ENCODE results near the gene SLC6A19.

The SLC6A19 gene

DNA sequence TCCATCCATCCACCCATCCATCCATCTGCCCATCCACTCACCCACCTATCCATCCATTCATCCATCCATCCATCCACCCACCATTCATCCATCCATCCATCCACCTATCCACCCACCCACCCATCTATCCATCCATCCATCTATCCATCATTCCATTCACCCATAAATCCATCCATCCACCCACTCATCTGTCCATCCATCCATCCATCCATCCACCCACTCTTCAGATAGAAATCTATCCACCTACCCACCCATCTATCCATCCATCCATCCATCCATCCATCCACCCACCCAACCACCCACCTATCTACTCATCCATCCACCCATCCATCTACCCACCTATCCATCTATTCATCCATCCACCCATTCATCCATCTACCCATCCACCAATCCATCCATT is 35.0 kb upstream of the SLC6A19 start:
- DNase-seq (ENCODE audit: low spot score): no peak

DNA sequence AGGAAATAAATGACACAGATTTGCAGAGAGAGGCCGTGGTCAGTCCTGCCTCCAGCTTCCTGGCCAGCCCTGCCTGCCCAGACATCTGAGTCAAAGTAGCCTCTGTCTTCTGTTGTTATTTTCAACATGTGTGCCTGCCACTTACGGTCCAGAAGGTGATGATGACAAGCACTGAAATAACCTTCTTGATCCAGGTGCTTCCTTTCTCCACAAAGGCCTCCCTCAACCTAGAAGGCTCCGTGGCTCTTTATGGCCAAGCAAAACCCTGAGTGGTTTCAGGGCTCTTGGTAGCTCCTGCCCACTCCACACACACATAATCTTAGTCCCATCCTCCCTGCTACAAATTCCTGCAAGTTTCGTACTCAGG is 34.1 kb upstream of the SLC6A19 start:
- DNase-seq (ENCODE audit: low spot score): no peak

DNA sequence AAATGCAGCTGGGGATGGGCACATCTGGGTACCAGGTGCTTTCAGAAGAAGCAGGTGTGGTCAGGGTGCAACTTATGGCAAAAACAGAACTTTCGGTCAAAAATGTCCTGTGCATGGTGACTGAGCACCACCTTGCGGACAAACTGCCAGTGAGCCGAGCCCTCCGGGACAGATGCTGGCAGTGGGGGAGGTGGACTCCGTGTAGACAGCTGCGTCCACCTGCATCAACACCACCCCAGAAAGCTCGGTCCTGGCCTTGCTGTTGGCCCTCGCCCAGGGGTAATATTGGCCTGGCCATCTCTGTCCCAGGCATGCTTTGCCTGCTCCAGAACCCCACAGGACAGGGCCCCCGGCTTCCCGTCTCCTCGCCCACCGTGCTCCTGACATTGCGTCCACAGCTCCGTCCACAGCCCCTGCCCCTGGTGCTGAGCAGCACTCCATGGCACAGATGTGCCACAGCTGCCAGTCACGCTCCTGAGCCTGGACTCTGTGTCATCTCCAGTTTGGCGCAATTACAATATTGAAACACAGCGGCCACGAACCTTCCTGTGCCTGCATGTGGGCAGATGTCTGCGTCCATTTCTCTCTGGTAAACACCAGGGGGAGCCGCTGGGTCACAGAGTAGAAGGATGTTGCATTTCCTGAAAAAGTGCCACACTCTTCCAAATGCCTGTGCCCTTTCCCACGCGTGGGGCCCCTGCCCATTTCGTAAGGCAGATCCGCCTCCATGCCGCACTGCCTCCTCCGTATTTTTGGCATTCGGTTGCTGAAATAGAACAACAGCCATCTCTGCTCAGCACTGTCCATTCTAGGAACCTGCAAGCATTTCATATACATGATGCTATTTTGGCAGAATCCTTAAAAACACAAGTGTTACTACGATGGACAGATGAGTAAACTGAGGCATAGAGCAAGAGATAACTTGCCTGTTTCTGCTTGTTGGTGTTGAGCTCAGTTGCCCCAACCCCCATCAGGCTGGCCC is 33.4 kb upstream of the SLC6A19 start:
- DNase-seq (ENCODE audit: low spot score): peak; percentile 63

DNA sequence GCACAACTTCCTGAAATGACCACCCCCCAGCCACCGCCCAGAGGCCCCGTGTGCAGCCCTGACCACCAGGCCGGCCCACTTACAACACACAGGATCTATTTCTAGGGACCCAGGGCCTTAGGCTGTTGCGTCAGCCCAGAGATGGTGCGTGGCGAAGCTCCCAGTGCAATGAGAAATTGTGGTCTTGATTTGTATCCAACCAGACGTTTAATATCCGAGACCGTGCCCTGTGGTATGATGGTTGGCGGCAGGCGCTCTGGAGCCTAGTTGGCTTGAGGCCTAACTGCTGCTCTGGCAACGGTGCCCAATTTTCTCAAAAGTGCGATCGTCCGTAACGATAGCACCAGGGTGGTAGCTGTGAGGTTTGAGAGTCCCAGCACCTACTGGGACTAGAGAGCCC is 32.6 kb upstream of the SLC6A19 start:
- DNase-seq (ENCODE audit: low spot score): no peak

DNA sequence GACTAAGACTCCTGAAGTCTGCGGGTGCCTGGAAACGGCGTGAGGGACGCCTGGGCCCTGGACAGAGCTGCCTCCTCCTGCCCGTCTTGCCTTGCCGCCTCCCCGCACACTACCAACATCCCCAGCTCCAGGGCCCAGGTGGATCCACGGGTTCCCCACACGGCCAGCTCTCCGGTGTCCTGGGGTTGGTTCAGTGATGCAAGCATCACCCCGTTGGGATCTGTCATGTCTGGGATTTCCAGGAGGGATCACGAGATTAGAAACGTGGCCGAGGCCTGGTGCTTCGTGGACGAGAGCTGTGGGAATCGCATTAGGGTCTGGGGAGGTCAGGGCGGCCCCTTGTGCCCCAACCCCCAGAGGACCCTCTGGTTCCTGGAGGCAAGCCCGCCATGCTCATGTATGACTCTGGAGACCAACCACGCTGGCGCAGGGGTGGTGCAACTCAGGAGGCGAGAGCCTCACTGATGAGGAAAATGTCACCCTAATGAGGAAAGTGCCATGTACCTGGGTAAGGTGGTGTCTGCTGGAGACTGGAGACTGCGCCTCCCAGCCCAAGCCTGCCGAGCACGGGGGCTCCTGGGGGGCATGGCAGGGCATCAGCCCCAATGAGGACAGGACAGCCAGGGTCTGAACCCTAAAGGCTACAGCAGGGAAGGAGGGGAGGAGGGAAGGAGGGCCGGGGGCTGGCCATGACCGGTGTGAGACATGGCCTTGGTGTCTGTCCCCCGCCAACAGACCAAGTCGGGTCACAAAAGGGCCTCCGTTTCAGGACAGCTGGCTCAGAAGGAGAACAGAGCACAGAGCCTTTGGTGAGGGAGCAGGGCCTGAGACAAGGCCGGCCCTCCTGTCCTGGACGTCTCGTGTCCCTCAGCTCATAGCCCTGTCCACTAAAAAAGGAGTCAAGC is 31.9 kb upstream of the SLC6A19 start:
- no peak for DNase-seq (ENCODE audit: low spot score)

DNA sequence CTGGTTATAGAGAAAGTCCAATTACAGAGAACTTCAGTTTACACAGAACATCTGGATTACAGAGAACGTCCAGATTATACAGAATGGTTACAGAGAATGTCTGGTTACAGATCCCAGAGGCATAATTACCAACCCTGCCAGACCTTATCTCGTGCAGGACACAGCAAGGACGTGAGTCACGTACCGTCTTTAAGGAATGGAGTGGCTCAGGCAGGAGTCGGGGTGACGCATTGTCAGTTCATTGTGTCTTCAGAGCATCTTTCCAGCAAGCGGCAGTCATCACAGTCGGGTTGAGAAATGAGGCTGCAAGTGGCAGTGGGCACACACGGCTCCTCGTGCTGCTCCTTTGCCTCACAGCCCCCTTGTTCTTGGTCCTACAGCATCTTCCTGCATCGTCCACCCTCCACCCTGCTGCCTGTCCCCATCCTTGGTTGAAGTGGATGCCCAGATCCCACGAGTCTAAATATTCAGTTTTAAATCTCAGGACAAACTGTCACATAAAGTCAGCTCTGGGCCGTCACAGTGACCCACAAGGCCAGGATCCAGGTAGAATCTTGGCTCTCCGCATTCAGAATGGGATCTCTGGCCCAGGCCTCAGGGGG is 30.0 kb upstream of the SLC6A19 start:
- no peak for DNase-seq (ENCODE audit: low spot score)

DNA sequence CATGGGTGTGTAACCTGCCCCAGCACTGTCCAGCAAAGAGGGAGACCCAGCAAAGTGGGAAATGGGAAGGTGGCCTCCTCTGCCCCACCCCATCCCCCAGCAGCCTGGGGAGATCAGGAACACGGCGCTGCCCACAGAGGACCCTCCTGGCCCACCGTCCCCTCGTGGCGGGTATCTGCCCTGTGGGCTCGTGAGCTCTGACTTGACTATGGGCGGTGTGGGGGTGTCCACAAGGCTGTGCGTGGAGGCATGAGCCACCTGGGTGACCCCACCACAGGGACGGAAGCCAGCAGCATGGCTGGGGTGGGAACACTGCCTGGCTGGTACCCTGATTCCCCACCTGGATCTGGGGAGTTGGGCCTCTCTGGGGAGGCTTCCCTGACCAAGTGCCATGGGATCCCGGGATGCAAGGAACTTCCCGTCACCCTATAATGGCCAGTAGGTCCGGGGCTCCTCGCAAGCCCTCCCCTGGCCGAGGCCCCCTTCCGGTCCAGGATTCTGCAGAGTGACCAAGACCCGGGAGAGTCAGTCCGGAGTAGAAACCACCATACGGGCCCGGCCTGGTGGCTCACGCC is 29.3 kb upstream of the SLC6A19 start:
- no peak for DNase-seq (ENCODE audit: low spot score)

DNA sequence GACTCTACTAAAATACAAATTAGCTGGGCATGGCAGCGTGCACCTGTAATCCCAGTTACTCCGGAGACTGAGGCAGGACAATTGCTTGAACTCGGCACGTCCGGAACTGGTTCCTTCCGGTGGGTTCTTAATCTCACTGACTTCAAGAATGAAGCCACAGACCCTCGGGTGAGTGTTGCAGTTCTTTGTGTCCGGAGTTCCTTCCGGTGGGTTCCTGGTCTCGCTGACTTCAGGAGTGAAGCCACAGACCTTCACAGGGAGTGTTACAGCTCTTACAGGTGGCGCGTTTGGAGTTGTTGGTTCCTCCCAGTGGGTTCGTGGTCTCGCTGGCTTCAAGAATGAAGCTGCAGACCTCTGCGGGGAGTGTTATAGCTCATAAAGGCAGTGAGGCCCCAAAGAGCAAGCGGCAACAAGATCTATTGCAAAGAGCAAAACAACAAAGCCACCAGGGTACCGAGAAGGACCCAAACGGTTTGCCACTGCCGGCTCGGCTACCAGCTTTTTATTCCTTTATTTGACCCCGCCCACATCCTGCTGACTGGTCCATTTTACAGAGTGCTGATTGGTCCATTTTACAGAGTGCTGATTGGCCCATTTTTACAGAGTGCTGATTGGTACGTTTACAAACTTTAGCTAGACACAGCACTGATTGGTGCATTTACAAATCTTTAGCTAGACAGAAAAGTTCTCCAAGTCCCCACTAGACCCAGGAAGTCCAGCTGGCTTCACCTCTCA is 28.6 kb upstream of the SLC6A19 start:
- no peak for DNase-seq (ENCODE audit: low spot score)

DNA sequence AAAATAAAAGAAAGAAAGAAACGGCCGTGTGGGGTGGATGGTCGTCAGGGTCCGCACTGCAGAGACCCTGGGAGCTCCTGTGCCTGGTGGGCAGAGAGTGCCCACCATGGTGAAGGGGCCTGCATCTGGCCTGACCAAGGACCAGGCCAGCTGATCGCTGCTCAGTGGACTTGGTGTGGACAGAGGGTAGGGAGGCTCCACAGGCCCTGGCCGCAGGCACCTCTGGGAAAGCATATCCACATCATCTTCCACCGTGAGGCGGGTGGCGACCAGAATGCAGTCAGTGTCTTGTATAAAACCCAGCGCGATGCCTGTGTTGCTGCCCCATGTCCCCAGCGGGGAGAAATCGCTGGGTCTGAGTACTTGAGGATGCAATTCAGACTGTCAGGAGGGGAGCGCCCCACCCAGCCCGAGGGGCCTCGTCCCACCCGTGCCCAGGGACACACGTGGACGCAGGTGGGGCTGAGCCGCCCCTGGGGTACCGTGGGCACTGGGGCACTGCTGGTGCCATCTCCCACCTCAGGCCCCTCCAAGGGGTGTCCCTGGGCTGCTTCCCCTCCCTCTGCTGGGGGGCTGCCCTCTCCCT is 27.8 kb upstream of the SLC6A19 start:
- no peak for DNase-seq (ENCODE audit: low spot score)

DNA sequence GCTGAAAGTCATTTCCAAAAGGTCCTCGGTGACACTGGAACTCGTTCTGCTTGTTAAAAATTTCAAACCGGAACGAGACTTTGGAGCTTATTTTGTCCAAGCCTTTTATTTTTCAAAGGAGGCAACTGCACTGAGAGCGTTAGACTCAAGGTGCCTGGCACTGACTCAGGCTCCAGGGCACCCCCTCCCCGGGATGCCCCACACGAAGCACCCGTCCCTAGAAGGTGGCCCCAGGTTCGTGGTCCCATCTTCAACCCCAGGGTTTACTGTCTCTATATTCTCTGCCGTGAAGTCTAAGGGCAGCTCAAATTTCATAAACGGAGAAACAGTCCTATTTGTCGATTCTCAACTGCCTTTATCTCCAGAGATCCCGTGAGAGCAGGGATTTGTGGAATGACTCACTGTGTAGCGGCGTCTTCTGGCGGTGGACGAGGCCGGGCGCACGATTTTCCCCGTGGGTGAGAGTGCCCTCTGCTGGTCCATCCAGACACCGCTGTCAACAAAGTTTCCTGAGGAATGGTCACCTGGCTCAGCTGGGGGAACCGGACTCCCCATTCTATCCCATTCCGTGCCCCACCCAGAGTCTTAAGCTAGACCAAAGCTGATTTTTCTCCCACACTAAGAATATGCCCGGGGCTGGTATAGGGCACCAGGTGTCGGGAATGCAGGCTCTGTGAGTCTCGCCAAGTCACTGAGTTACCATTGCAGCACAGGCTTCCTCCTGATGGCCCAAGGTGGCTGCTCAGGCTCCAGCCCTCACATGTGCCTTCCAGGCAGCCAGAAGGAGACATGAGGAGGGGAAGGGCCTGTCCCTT is 27.1 kb upstream of the SLC6A19 start:
- DNase-seq (ENCODE audit: low spot score): no peak

DNA sequence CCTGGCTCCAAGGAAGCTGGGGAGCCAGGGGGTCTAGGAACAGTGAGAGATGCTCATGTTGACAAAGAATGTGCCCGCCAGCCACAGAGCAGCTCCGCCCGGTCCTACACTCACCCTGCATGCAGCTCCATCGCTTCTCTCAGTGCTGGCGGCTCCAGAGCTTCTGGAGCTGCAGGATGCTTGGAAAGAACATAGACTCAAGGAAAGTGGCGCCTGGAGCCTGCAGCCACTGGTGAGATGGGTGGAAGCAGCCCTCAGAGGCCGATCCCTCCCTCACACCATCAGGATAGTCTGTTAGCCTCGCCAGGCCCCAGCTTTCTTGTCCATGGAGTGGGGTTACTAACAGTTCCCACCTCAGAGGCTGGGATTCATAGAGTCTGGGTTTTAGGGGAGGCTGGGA is 26.4 kb upstream of the SLC6A19 start:
- no peak for DNase-seq (ENCODE audit: low spot score)

DNA sequence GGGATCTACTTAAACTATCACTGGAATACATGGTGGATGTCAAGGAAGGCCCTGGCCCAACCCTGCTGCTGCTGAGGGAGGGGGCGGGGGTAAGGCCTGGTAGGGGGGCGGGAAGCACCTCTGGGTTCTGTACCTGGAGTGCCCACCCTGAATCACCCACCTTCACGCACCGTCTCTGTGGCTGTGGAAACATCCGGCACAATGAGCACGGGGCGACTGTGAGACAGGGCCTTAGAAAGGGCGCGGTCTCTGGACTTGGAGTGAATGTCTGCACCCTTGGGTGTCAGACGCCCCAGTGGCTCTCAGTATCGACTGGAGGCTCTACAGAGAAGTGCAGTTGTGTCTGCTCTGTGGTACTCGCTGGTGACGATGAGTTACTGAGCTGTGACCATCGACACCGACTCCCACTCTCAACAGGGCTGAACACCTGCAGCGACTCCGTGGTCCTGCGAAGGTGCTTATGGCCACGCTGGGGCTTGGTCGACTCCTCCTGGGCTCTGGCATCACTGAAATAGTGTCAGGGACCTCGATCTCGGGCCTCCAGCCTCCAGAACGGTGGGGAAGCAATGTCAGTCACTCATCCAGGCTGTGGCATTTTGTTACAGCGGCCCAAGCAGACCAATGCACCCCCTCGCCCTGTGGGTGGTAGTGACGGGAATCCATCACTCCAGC is 25.5 kb upstream of the SLC6A19 start:
- DNase-seq (ENCODE audit: low spot score): no peak

DNA sequence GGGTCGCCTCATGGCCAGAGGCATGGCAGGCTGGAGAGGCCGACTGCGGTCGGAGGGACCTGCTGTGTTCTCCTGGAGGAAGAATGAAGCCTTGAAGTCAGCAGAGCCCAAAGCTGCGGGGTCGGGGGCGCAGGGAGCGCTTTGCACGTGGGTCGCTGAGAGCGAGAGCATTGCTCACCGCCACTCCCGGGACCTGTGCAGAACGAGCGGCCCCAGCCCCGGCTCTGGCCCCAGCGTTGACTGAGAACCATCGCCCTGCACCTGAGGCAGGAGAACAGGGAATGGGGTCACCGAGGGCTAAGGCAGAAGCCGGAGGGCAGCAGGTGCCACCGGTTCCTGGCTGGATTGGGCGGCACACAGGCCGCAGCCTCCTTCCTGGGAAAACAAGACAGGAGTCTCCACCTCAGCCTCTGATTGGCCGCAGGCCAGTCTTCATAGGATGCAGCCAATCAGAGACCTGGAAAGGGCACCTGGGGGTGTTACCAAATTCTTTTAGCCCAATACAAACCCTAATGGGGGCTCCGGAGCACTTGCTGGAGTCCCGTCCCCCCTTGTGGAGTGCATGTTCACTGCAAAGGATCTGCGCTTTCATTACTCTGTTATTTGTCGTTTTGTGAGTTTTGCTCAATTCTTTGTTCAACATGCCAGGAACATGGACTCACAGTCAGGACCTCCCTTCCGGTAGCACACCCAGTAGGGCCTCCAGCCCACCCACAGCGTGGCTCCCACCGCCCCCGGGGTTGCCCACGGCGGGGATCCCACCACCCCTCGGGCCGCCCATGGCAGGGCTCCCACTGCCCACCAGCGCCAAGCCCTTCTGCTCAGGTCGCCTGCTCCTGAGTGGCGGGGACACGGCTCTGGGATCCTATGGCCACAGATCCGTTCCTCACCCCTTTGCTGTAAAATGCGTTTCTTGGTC is 24.7 kb upstream of the SLC6A19 start:
- no peak for DNase-seq (ENCODE audit: low spot score)

DNA sequence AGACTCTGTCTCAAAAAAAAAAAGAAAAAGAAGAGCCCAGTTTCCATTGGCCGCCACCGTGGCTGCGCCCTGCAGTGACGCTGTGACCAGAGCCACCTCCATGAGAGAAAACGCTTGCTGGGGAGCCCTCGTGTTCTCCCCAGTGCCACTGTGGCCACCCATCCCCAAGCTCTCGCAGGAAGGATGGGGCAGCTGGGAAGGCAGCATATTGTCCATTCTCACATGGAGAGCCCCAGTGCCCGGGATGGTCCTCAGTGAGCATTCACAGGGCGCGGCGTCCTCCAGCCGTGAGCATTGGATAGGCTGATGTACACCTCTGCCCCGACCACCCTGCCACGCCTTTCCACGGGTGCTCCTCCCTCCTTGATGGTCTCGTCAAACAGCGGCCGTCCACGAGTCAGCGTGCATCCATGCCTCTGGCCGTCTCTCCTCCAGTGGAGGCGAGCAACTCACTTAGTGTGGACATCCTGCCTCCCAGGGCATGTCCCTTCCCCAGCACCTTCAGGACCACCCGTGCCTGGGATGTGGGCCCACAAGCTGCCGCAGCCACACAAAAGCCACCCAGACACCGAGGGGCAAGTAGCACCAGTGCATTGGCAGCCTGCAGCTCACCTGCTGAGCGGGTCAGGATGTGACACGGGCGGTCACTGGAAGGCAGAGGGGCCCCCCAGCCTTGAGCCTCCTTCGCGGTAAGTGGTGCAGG is 23.4 kb upstream of the SLC6A19 start:
- DNase-seq (ENCODE audit: low spot score): no peak

DNA sequence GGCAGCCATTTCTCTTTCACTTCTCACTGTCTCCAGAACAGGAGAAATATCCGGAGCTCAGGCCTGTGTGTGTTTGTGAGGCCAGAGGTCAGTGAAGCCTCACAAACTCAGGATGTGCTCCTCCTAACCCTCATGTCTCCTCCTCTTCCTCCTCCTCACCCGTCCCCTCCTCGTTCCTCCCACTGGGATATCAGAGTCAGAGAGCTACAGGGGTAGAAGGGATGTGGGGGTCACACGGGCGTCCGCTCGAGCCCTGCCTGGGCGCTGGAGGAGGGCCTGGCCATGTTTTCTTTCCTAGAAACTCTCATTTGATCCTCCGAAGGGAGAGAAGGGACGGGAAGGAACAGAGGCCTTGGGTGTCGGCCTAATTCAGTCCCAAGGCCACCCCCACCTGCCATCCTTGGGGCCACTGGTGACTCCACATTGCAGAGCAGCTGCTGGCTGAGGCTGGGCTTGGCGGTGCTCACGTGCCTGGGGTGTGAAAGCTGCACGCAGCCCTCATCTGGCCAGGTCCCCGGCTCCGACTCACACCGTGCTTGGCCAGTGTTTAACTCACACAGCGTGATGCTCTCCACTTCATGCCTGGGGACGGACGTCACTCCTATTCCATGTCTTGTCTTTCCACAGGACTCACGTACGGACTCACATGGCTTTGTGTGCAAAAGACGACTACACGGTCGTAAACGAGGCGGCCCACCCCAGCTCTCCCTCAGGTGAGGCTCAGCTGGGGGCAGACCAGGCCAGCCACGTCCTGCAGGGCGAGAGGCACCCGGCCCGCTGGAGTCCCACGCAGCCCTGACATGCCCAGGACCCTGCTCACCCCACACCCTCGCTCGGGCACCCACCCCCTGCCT is 22.6 kb upstream of the SLC6A19 start:
- DNase-seq (ENCODE audit: low spot score): no peak

DNA sequence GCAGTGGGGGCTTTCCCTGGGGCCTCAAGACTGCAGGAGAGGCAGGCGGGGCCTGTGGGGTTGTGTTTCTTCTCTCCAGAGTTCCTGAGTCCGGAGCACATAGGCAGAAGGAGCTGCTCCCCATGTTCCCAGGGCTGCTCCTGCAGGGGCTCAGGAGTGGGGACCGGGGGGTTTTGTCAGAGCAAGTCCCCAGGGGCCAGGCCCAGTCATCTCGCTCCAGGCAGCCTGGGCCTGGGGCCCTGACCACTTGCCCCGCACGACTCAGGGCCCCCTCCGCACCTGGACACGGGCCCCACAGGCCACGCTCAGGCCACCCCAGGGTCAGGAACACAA is 22.0 kb upstream of the SLC6A19 start:
- no peak for DNase-seq (ENCODE audit: low spot score)

DNA sequence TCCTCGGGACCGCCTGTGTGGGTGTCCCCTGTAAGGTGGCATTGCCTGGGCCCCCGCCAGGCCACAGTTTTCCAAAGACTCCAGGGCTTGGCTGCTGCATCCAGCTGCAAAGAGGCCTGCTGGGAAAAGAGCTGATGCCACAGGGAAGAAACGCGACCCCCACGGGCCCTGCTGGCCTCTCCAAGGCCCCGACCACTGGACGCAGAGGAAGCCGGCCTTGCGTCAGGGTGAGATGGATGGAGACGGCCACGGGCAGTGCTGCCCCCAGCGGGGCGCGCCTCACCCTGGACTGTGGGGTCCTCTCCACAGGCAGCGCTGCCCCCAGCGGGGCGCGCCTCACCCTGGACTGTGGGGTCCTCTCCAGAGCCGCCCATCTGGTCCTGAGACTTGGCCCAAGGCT is 21.3 kb upstream of the SLC6A19 start:
- DNase-seq (ENCODE audit: low spot score): no peak
